K562 (cell line): ENCODE measurements around the gene HBQ1. TPM values are rescaled to one million over a fixed set of nuclear protein-coding genes. Genes with fewer than 3 reads are reported as not detected.
"Not testable (repeated sequence)": the region's sequence is repeated elsewhere in the genome, so short reads cannot be mapped to it uniquely, and the experiment has no call there.

Experiments used
- ATAC-seq: fragments of 200-7000 bp; cut with Tn5 transposase; 3 replicates; pipeline ENCODE4 v1.9.1; 2020; ENCODE audit warnings: moderate library complexity
- BruUV-seq: library from RNA; stranded (reverse); fragments of 400-500 nt; replicated peaks from 2 replicates; lab custom pipeline; 2021; lab: Mats Ljungman, UMichigan
- CTCF ChIA-PET: fragments of 300-600 bp; formaldehyde crosslinking; extraction: SDS; loops from one replicate; lab custom pipeline; 2021; ENCODE audit warnings: low intra/inter-chr PET ratio; lab: Yijun Ruan, JAX
- POLR2A ChIA-PET: fragments of 300-600, 350-650 bp; sonication (Branson Sonifier 250); formaldehyde crosslinking; extraction: SDS; loops from one replicate; lab custom pipeline; 2021; ENCODE audit warnings: antibody characterized with exemption, inconsistent platforms; lab: Yijun Ruan, JAX
- DNase-seq, 4 experiments: peaks; one replicate each; pipeline versions ENCODE4 v3.0.0 to v3.0.0-alpha.2; 2011 to 2018; ENCODE audit warnings: low spot score in 3 of 4, mixed read lengths in 3 of 4; ENCODE audit errors: extremely low read depth in 1 of 4
- FAIRE-seq: peaks from 2 replicates; lab custom pipeline; 2011; peaks lifted over from hg19 to GRCh38; lab: Jason Lieb, UNC
- H2AFZ ChIP-seq: 2 replicates; pipeline ENCODE4 v1.6.0; 2011; ENCODE audit warnings: low read depth, low read length, control low read depth, inconsistent platforms
- H3K27ac ChIP-seq: fragments of 200-600 bp; 3 replicates; pipeline ENCODE4 v1.8.0; 2011; ENCODE audit warnings: low read depth, mild to moderate bottlenecking, control low read depth, inconsistent platforms, low read length, moderate library complexity, mixed read lengths; ENCODE audit errors: extremely low read depth
- H3K27me3 ChIP-seq, 2 experiments: fragments of 300-600 bp in 1 of 2; 2 replicates in 1 of 2; 3 replicates in 1 of 2; pipeline versions ENCODE4 v1.6.0 to v1.8.0; 2011; ENCODE audit warnings: inconsistent platforms in 2 of 2, low read length in 2 of 2, mild to moderate bottlenecking in 1 of 2, mixed read lengths in 1 of 2, moderate library complexity in 1 of 2; ENCODE audit not compliant: control insufficient read depth in 2 of 2, insufficient read depth in 2 of 2
- H3K36me3 ChIP-seq: fragments of 300-600 bp; 3 replicates; pipeline ENCODE4 v1.8.0; 2011; ENCODE audit warnings: mild to moderate bottlenecking, low read length, inconsistent platforms; ENCODE audit not compliant: control insufficient read depth, insufficient read depth
- H3K4me1 ChIP-seq, 2 experiments: fragments of 200-600 bp in 1 of 2; replicated peaks in 1 of 2; 2 replicates in 1 of 2; 3 replicates in 1 of 2; pipeline versions ENCODE4 v1.5.1 to v1.8.0; 2011; ENCODE audit warnings: inconsistent platforms in 2 of 2, low read length in 2 of 2, mild to moderate bottlenecking in 1 of 2, mixed read lengths in 1 of 2, moderate library complexity in 1 of 2; ENCODE audit not compliant: control insufficient read depth in 2 of 2, insufficient read depth in 2 of 2
- H3K4me2 ChIP-seq: 2 replicates; pipeline ENCODE4 v1.6.1; 2011; ENCODE audit warnings: low read length, control low read depth, inconsistent platforms, mixed read lengths; ENCODE audit not compliant: insufficient read depth
- H3K4me3 ChIP-seq: fragments of 200-600 bp; sonication (generic), shearing (Covaris generic); 2 replicates; pipeline ENCODE4 v1.5.1; 2016; ENCODE audit warnings: control low read depth, inconsistent platforms
- H3K79me2 ChIP-seq: fragments of 200-600 bp; 3 replicates; pipeline ENCODE4 v1.8.0; 2011; ENCODE audit warnings: low read length, inconsistent platforms; ENCODE audit not compliant: control insufficient read depth, insufficient read depth
- H3K9ac ChIP-seq, 2 experiments: 2 replicates each; pipeline versions ENCODE4 v1.6.0 to v1.6.1; 2011; ENCODE audit warnings: low read depth in 2 of 2, low read length in 2 of 2, control low read depth in 1 of 2, inconsistent platforms in 1 of 2, mild to moderate bottlenecking in 1 of 2, mixed read lengths in 1 of 2; ENCODE audit not compliant: insufficient read depth in 1 of 2
- H3K9me1 ChIP-seq: one replicate; pipeline ENCODE4 v1.6.0; 2011; ENCODE audit warnings: inconsistent platforms, mild to moderate bottlenecking, low read length, moderate library complexity; ENCODE audit not compliant: control insufficient read depth, insufficient read depth
- H3K9me3 ChIP-seq: replicated peaks from 2 replicates; pipeline ENCODE4 v1.5.1; 2011; ENCODE audit warnings: low read depth, low read length, inconsistent platforms; ENCODE audit not compliant: control insufficient read depth, insufficient read depth
- H4K20me1 ChIP-seq: replicated peaks from 2 replicates; pipeline ENCODE4 v1.6.1; 2011; ENCODE audit warnings: low read length, inconsistent platforms, mixed read lengths; ENCODE audit not compliant: control insufficient read depth, insufficient read depth
- IRF9 ChIP-seq: fragments of 450-650 bp; IDR thresholded peaks from 2 replicates; pipeline ENCODE4 v1.6.1; 2016; ENCODE audit warnings: missing biosample characterization, missing genetic modification characterization
- whole genome bisulfite sequencing: fragments of 100-300 bp; shearing (Covaris generic); methylation state at CpG from one replicate; pipeline ENCODE4 v1.1.6; 2016; ENCODE audit warnings: low coverage, mixed read lengths; ENCODE audit not compliant: insufficient coverage; ENCODE audit errors: missing lambda C conversion rate; 5-methylcytosine and 5-hydroxymethylcytosine counted together
- in situ Hi-C: fragments of 300-500 bp; cut with MboI; formaldehyde crosslinking; loops from 4 replicates; pipeline ENCODE4 v1.15.0; 2018; ENCODE audit warnings: inconsistent platforms, mixed read lengths
- intact Hi-C: fragments of 100-400 bp; cut with micrococcal nuclease; formaldehyde crosslinking; loops from 2 replicates; pipeline ENCODE4 v1.14.2; 2022
- polyA plus RNA-seq, 8 experiments: library from polyadenylated mRNA; depleted of rRNA in 4 of 8; stranded (reverse) in 5 of 8; unstranded in 3 of 8; fragments of >200 nt; fragmentation: Nextera tagmentation in 2 of 8; fragmentation: Illumina TruSeq in 1 of 8; extraction: Ambion mirVana in 2 of 8; extraction: Trizol in 1 of 8; gene quantifications; 2 replicates each; pipeline versions ENCODE4 v1.2.1 to v1.2.3, GENCODE V29; 2011 to 2014; ENCODE audit warnings: inconsistent platforms in 1 of 8, missing spikeins in 1 of 8
- total RNA-seq, 7 experiments: library from RNA; depleted of rRNA in 6 of 7; stranded (reverse); fragments of >200 nt in 6 of 7; fragmentation: Illumina TruSeq in 2 of 7; extraction: Trizol in 2 of 7; gene quantifications; 2 replicates each; pipeline versions ENCODE4 v1.2.1 to v1.2.3, GENCODE V29; 2011 to 2021; ENCODE audit warnings: low replicate concordance in 1 of 7
- TF ChIP-seq, protein P1 (sequence below): fragments of 200-600 bp; sonication (generic); IDR thresholded peaks from one replicate; pipeline ENCODE4 v1.6.1; 2012; ENCODE audit warnings: mild to moderate bottlenecking, low read depth, low read length, inconsistent platforms

HBQ1 gene
- total and polyA plus RNA-seq, 9 of the 15 experiments (the other 6 are each of a cell fraction or from before 2014, with no cell fraction given), result 2.3 to 190 (median 19.8) TPM

- TF ChIP-seq, protein P1, sequence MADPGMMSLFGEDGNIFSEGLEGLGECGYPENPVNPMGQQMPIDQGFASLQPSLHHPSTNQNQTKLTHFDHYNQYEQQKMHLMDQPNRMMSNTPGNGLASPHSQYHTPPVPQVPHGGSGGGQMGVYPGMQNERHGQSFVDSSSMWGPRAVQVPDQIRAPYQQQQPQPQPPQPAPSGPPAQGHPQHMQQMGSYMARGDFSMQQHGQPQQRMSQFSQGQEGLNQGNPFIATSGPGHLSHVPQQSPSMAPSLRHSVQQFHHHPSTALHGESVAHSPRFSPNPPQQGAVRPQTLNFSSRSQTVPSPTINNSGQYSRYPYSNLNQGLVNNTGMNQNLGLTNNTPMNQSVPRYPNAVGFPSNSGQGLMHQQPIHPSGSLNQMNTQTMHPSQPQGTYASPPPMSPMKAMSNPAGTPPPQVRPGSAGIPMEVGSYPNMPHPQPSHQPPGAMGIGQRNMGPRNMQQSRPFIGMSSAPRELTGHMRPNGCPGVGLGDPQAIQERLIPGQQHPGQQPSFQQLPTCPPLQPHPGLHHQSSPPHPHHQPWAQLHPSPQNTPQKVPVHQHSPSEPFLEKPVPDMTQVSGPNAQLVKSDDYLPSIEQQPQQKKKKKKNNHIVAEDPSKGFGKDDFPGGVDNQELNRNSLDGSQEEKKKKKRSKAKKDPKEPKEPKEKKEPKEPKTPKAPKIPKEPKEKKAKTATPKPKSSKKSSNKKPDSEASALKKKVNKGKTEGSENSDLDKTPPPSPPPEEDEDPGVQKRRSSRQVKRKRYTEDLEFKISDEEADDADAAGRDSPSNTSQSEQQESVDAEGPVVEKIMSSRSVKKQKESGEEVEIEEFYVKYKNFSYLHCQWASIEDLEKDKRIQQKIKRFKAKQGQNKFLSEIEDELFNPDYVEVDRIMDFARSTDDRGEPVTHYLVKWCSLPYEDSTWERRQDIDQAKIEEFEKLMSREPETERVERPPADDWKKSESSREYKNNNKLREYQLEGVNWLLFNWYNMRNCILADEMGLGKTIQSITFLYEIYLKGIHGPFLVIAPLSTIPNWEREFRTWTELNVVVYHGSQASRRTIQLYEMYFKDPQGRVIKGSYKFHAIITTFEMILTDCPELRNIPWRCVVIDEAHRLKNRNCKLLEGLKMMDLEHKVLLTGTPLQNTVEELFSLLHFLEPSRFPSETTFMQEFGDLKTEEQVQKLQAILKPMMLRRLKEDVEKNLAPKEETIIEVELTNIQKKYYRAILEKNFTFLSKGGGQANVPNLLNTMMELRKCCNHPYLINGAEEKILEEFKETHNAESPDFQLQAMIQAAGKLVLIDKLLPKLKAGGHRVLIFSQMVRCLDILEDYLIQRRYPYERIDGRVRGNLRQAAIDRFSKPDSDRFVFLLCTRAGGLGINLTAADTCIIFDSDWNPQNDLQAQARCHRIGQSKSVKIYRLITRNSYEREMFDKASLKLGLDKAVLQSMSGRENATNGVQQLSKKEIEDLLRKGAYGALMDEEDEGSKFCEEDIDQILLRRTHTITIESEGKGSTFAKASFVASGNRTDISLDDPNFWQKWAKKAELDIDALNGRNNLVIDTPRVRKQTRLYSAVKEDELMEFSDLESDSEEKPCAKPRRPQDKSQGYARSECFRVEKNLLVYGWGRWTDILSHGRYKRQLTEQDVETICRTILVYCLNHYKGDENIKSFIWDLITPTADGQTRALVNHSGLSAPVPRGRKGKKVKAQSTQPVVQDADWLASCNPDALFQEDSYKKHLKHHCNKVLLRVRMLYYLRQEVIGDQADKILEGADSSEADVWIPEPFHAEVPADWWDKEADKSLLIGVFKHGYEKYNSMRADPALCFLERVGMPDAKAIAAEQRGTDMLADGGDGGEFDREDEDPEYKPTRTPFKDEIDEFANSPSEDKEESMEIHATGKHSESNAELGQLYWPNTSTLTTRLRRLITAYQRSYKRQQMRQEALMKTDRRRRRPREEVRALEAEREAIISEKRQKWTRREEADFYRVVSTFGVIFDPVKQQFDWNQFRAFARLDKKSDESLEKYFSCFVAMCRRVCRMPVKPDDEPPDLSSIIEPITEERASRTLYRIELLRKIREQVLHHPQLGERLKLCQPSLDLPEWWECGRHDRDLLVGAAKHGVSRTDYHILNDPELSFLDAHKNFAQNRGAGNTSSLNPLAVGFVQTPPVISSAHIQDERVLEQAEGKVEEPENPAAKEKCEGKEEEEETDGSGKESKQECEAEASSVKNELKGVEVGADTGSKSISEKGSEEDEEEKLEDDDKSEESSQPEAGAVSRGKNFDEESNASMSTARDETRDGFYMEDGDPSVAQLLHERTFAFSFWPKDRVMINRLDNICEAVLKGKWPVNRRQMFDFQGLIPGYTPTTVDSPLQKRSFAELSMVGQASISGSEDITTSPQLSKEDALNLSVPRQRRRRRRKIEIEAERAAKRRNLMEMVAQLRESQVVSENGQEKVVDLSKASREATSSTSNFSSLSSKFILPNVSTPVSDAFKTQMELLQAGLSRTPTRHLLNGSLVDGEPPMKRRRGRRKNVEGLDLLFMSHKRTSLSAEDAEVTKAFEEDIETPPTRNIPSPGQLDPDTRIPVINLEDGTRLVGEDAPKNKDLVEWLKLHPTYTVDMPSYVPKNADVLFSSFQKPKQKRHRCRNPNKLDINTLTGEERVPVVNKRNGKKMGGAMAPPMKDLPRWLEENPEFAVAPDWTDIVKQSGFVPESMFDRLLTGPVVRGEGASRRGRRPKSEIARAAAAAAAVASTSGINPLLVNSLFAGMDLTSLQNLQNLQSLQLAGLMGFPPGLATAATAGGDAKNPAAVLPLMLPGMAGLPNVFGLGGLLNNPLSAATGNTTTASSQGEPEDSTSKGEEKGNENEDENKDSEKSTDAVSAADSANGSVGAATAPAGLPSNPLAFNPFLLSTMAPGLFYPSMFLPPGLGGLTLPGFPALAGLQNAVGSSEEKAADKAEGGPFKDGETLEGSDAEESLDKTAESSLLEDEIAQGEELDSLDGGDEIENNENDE, result no peak
- no peak for TF ChIP-seq IRF9 (tag)
- TF ChIP-seq, all 486 proteins: peak for 0
Observed at GRCh38 chr16:170788-171187, 9.5 kb upstream of the HBQ1 start (continued).

DNA sequence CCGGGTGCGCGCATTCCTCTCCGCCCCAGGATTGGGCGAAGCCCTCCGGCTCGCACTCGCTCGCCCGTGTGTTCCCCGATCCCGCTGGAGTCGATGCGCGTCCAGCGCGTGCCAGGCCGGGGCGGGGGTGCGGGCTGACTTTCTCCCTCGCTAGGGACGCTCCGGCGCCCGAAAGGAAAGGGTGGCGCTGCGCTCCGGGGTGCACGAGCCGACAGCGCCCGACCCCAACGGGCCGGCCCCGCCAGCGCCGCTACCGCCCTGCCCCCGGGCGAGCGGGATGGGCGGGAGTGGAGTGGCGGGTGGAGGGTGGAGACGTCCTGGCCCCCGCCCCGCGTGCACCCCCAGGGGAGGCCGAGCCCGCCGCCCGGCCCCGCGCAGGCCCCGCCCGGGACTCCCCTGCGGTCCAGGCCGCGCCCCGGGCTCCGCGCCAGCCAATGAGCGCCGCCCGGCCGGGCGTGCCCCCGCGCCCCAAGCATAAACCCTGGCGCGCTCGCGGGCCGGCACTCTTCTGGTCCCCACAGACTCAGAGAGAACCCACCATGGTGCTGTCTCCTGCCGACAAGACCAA lies 7.8 kb upstream of the HBQ1 start, which contains the start of gene HBA2:
Gene HBA2, plus strand, starts transcription at position 503 of the 568 bp plus-strand sequence. Its CDS starts 37 bp downstream, at position 540.
- Histone ChIP-seq H3K4me1 (peaks cover 22 to 58% of the 10 kb centered on the region in 2 experiments; a peak in 4 of 5 replicates), H3K4me2 (0 out of 2 replicates have a peak within 1 kb of the TSS, but pooled peaks have one; percentile 18), H3K9ac (peak within 1 kb of the TSS in 1 of 2 experiments; percentile 84; a peak in 3 of 4 replicates), H3K4me3 (peak within 1 kb of the TSS; percentile 32)
- H3K79me2 ChIP-seq, H3K27ac ChIP-seq, in situ Hi-C loops, BruUV-seq, H3K27me3 ChIP-seq, CTCF ChIA-PET, H2AFZ ChIP-seq, POLR2A ChIA-PET, intact Hi-C loops, DNase-seq, H4K20me1 ChIP-seq, H3K9me1 ChIP-seq, H3K36me3 ChIP-seq, H3K9me3 ChIP-seq: not testable (repeated sequence)
- WGBS, result no CpG with 5 or more reads among the region's 74 CpGs
- peak; percentile 77 for FAIRE-seq
- ATAC-seq, result peak; percentile 66
